Measurements from ENCODE around the gene ZNF331. TPM values are rescaled to one million over a fixed set of nuclear protein-coding genes. Genes with fewer than 3 reads are reported as not detected.

The ZNF331 gene
- total RNA-seq, 2 experiments from 2014 or later = 34.8 to 36.4 TPM

- ATAC-seq (peak; percentile 29), DNase-seq (peak; percentile 11)
- no peaks in the 10 kb centered on the region for H3K9me3 Mint-ChIP-seq
- peak overlapping the region; percentile 98 for H3K27ac Mint-ChIP-seq
- CTCF ChIA-PET = no interaction called here
- POLR2A ChIA-PET = interaction anchor here (1.0 to 1.3 kb wide), 4 partner anchors 12 to 121 kb away, joined by 3 to 6 read pairs (median 3); partner anchors contain the start of gene ZNF761
- H3K36me3 Mint-ChIP-seq (ENCODE audit: low read depth) = peaks cover 62% of the 10 kb centered on the region
- no peaks in the 10 kb centered on the region for H3K27me3 Mint-ChIP-seq
- intact Hi-C loops (cut with micrococcal nuclease) = no loop called here
- peak overlapping the region; percentile 95 for H3K4me3 Mint-ChIP-seq
- H3K4me1 Mint-ChIP-seq (ENCODE audit: low read depth) = peaks cover 32% of the 10 kb centered on the region
- TF ChIP-seq, protein P1, sequence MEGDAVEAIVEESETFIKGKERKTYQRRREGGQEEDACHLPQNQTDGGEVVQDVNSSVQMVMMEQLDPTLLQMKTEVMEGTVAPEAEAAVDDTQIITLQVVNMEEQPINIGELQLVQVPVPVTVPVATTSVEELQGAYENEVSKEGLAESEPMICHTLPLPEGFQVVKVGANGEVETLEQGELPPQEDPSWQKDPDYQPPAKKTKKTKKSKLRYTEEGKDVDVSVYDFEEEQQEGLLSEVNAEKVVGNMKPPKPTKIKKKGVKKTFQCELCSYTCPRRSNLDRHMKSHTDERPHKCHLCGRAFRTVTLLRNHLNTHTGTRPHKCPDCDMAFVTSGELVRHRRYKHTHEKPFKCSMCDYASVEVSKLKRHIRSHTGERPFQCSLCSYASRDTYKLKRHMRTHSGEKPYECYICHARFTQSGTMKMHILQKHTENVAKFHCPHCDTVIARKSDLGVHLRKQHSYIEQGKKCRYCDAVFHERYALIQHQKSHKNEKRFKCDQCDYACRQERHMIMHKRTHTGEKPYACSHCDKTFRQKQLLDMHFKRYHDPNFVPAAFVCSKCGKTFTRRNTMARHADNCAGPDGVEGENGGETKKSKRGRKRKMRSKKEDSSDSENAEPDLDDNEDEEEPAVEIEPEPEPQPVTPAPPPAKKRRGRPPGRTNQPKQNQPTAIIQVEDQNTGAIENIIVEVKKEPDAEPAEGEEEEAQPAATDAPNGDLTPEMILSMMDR (IDR thresholded peaks at IDR 0.05) = no peak
Observed at GRCh38 chr19:53553156-53553555, 15.2 kb downstream of the ZNF331 start.

DNA sequence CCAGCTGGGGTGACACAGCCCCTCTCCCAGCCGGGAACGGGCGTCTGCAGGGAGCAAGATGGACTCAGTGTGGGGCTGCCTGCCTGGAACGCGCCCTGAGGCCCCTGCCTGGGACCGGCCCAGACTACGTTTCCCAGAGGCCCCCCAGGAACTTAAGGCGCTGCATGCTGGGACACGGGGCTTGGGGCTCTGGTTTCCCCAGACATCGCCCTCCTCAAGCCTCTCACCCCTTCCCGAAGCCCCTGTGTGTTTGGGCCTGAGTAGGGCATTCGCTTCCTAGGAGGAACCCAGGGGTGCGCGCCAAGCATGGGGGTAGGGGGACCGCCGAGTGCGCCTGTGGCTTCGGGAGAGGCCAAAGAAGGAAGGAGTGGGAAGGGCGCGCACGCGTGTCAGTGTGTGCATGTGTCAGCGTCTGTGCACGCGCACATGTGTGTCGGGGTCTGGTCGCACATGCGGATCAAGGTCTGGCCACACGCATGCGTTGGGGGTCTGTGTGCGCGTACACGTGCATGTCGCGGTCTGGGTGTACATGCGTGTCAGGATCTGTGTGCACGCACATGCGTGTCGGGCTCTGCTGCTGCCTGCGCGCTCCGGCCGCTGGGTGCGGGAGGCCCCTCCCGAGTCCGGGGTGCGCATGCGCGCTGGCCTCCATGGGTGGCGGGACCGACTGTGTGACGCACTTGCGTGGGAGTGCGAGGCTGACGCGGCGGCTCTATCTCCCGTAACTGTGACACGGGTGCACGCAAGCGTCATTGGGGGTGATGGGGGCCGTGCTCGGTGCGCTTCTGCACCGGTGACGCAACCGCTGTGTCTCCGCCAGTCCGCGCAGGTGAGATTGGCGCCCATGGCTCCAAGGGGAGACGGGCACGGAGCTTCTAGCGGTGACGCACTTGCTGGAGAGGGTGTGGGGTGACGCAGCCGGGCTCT is 16.2 kb downstream of the ZNF331 start:
- no peaks in the 10 kb centered on the region for H3K9me3 Mint-ChIP-seq
- peak; percentile 94 for DNase-seq
- peak overlapping the region; percentile 95 for H3K4me3 Mint-ChIP-seq
- POLR2A ChIA-PET = interaction anchor here (0.6 to 1.3 kb wide), 5 partner anchors 13 to 122 kb away, joined by 3 to 6 read pairs (median 3); partner anchors contain the start of gene ZNF761
- peak overlapping the region; percentile 98 for H3K27ac Mint-ChIP-seq
- intact Hi-C loops (cut with micrococcal nuclease) = no loop called here
- H3K36me3 Mint-ChIP-seq (ENCODE audit: low read depth) = peaks cover 63% of the 10 kb centered on the region
- CTCF ChIA-PET = no interaction called here
- TF ChIP-seq, protein P1 (IDR thresholded peaks at IDR 0.05) = no peak
- H3K27me3 Mint-ChIP-seq = no peaks in the 10 kb centered on the region
- ATAC-seq = peak; percentile 87
- peaks cover 29% of the 10 kb centered on the region for H3K4me1 Mint-ChIP-seq (ENCODE audit: low read depth)

GRCh38 chr19:53554804-53555203 is 16.9 kb downstream of the ZNF331 start:
- peaks cover 63% of the 10 kb centered on the region for H3K36me3 Mint-ChIP-seq (ENCODE audit: low read depth)
- CTCF ChIA-PET = no interaction called here
- intact Hi-C loops (cut with micrococcal nuclease) = no loop called here
- POLR2A ChIA-PET = interaction anchor here (0.6 to 1.1 kb wide), 2 partner anchors 17 to 19 kb away, joined by 3 to 6 read pairs; no protein-coding TSS in a partner anchor
- DNase-seq (no peak), ATAC-seq (peak; percentile 9)
- H3K27ac Mint-ChIP-seq = peak overlapping the region; percentile 98
- peaks cover 24% of the 10 kb centered on the region for H3K4me1 Mint-ChIP-seq (ENCODE audit: low read depth)
- H3K27me3 Mint-ChIP-seq = no peaks in the 10 kb centered on the region
- peak overlapping the region; percentile 95 for H3K4me3 Mint-ChIP-seq
- H3K9me3 Mint-ChIP-seq = no peaks in the 10 kb centered on the region
- TF ChIP-seq, protein P1 (IDR thresholded peaks at IDR 0.05) = no peak

DNA sequence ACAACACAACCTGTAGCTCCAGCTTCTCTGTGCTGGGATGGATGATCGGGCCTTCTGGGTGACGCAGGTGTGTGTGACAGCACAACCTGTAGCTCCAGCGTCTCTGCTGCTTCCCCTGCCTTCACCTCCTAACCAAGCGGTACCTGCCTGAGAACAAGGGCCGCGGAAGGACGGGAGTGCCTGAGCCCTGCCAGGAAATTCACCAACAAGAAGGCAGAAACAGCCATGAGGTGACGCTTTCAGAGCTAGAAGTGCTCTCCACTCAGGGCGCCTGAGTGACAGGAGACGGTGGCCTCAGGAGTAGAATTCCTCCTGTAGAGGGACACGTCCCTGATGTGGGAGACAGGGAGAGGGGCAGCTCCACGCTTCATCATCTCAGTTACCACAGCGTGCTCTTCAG is 17.4 kb downstream of the ZNF331 start:
- no peak for ATAC-seq
- DNase-seq = no peak
- Mint-ChIP-seq H3K4me3 (peak overlapping the region; percentile 95), H3K9me3 (no peaks in the 10 kb centered on the region), H3K4me1 (ENCODE audit: low read depth) (peaks cover 22% of the 10 kb centered on the region), H3K36me3 (ENCODE audit: low read depth) (peaks cover 64% of the 10 kb centered on the region), H3K27ac (peak overlapping the region; percentile 98), H3K27me3 (no peaks in the 10 kb centered on the region)
- intact Hi-C loops (cut with micrococcal nuclease) = no loop called here
- ChIA-PET CTCF (no interaction called here), POLR2A (interaction anchor here (1.1 kb wide), 1 partner anchor 18 kb away, joined by 6 read pairs; no protein-coding TSS in a partner anchor)
- TF ChIP-seq, protein P1 (IDR thresholded peaks at IDR 0.05) = no peak

- ATAC-seq (no peak), DNase-seq (no peak)
- Mint-ChIP-seq H3K9me3 (peaks cover 28% of the 10 kb centered on the region), H3K4me1 (ENCODE audit: low read depth) (no peaks in the 10 kb centered on the region), H3K27me3 (no peaks in the 10 kb centered on the region), H3K36me3 (ENCODE audit: low read depth) (peaks cover 82% of the 10 kb centered on the region), H3K4me3 (no peak overlapping the region), H3K27ac (no peak overlapping the region)
- TF ChIP-seq, protein P1 (IDR thresholded peaks at IDR 0.05) = no peak
- intact Hi-C loops (cut with micrococcal nuclease) = no loop called here
- ChIA-PET POLR2A (no interaction called here), CTCF (no interaction called here)
Observed at GRCh38 chr19:53571339-53571738, 33.4 kb downstream of the ZNF331 start.

All from activated CD8-positive, alpha-beta T cell treated with anti-CD3 and anti-CD28 coated beads for 36 hours (primary cell).